HepG2 (cell line): ENCODE results near the gene NAIF1. TPM values are rescaled to one million over a fixed set of nuclear protein-coding genes. Genes with fewer than 3 reads are reported as not detected.
A peak's percentile ranks its signal among the peaks of the same experiment; 100 is the strongest.

Experiments used
- AKAP8 ChIP-seq: sonication (generic); formaldehyde crosslinking; IDR thresholded peaks from 2 replicates; pipeline ENCODE4 v1.5.1; 2020; ENCODE audit warnings: mild to moderate bottlenecking, missing genetic modification reagents
- ARHGAP35 ChIP-seq: sonication (generic); formaldehyde crosslinking; IDR thresholded peaks from 2 replicates; pipeline ENCODE4 v1.9.0; 2022; ENCODE audit warnings: mild to moderate bottlenecking, inconsistent platforms, moderate library complexity, missing genetic modification reagents, borderline replicate concordance
- FOXC1 ChIP-seq: sonication (generic); formaldehyde crosslinking; IDR thresholded peaks from 2 replicates; pipeline ENCODE4 v1.8.0; 2022; ENCODE audit warnings: mild to moderate bottlenecking, missing genetic modification reagents, borderline replicate concordance
- GABPA ChIP-seq, 2 experiments: IDR thresholded peaks; 2 replicates each; pipeline ENCODE4 v1.6.1; 2011 to 2016; ENCODE audit warnings: low read depth in 2 of 2, low read length in 1 of 2, missing biosample characterization in 1 of 2, missing genetic modification characterization in 1 of 2
- IRF2 ChIP-seq: IDR thresholded peaks from 2 replicates; pipeline ENCODE4 v1.6.1; 2018; ENCODE audit warnings: missing genetic modification reagents, missing compliant biosample characterization
- KAT7 ChIP-seq: IDR thresholded peaks from 2 replicates; pipeline ENCODE4 v1.6.1; 2018; ENCODE audit warnings: borderline replicate concordance, missing compliant biosample characterization
- KDM5B ChIP-seq: sonication (generic); formaldehyde crosslinking; IDR thresholded peaks from 2 replicates; pipeline ENCODE4 v1.4.0; 2020; ENCODE audit warnings: missing genetic modification reagents, mild to moderate bottlenecking, borderline replicate concordance
- KMT2A ChIP-seq: sonication (generic); formaldehyde crosslinking; IDR thresholded peaks from 2 replicates; pipeline ENCODE4 v1.4.0; 2020; ENCODE audit warnings: missing genetic modification reagents
- MAX ChIP-seq: IDR thresholded peaks from 2 replicates; pipeline ENCODE4 v1.6.1; 2012; ENCODE audit warnings: inconsistent platforms
- POLR2G ChIP-seq: fragments of 200-400 bp; formaldehyde crosslinking; IDR thresholded peaks from 2 replicates; pipeline ENCODE4 v1.6.1; 2018; ENCODE audit warnings: mild to moderate bottlenecking, low read depth, low read length, moderate library complexity
- SNAPC2 ChIP-seq: sonication (generic); formaldehyde crosslinking; IDR thresholded peaks from 2 replicates; pipeline ENCODE4 v1.8.1; 2022; ENCODE audit warnings: mild to moderate bottlenecking, missing genetic modification reagents
- THAP8 ChIP-seq: sonication (generic); formaldehyde crosslinking; IDR thresholded peaks from 2 replicates; pipeline ENCODE4 v1.5.1; 2020; ENCODE audit warnings: missing genetic modification reagents, mild to moderate bottlenecking, borderline replicate concordance
- ZBTB1 ChIP-seq: sonication (generic); formaldehyde crosslinking; IDR thresholded peaks from 2 replicates; pipeline ENCODE4 v1.4.0; 2020; ENCODE audit warnings: missing genetic modification reagents, borderline replicate concordance
- ZNF180 ChIP-seq: sonication (generic); formaldehyde crosslinking; IDR thresholded peaks from 2 replicates; pipeline ENCODE4 v1.4.0; 2020; ENCODE audit warnings: low read depth, missing genetic modification reagents, borderline replicate concordance
- ZNF280B ChIP-seq: sonication (generic); formaldehyde crosslinking; IDR thresholded peaks from 2 replicates; pipeline ENCODE4 v1.5.0; 2020; ENCODE audit warnings: missing genetic modification reagents, mild to moderate bottlenecking, borderline replicate concordance
- ZNF441 ChIP-seq: sonication (generic); formaldehyde crosslinking; IDR thresholded peaks from 2 replicates; pipeline ENCODE4 v1.7.0; 2021; ENCODE audit warnings: missing genetic modification reagents, borderline replicate concordance
- ZNF567 ChIP-seq: sonication (generic); formaldehyde crosslinking; IDR thresholded peaks from 2 replicates; pipeline ENCODE4 v1.8.1; 2023; ENCODE audit warnings: mild to moderate bottlenecking, missing genetic modification reagents, borderline replicate concordance
- ZNF766 ChIP-seq: sonication (generic); formaldehyde crosslinking; IDR thresholded peaks from 2 replicates; pipeline ENCODE4 v1.5.0; 2020; ENCODE audit warnings: missing genetic modification reagents, borderline replicate concordance
- ZSCAN31 ChIP-seq: sonication (generic); formaldehyde crosslinking; IDR thresholded peaks from 2 replicates; pipeline ENCODE4 v1.5.0; 2020; ENCODE audit warnings: low read depth, mild to moderate bottlenecking, missing genetic modification reagents
- polyA plus RNA-seq, 8 experiments: library from polyadenylated mRNA; depleted of rRNA in 3 of 8; stranded (reverse) in 7 of 8; unstranded in 1 of 8; fragments of >200 nt; fragmentation: Illumina TruSeq in 4 of 8; extraction: Trizol in 4 of 8; gene quantifications; 2 replicates each; pipeline versions ENCODE4 v1.2.1 to v1.2.3, GENCODE V29; 2011 to 2016; ENCODE audit warnings: low read depth in 4 of 8, missing spikeins in 1 of 8, mixed read lengths in 1 of 8; ENCODE audit not compliant: insufficient read depth in 1 of 8
- total RNA-seq, 5 experiments: library from RNA; depleted of rRNA; stranded (reverse); fragments of >200 nt; fragmentation: Illumina TruSeq; extraction: Trizol; gene quantifications; 2 replicates each; pipeline ENCODE4 v1.2.3, GENCODE V29; 2016; ENCODE audit warnings: low read depth in 1 of 5
- TF ChIP-seq, protein P1 (sequence below): sonication (generic); formaldehyde crosslinking; IDR thresholded peaks from 2 replicates; pipeline ENCODE4 v1.5.0; 2020; ENCODE audit warnings: missing genetic modification reagents
- TF ChIP-seq, protein P2 (sequence below): IDR thresholded peaks from 2 replicates; pipeline ENCODE4 v1.6.1; 2016; ENCODE audit warnings: mild to moderate bottlenecking, missing biosample characterization, missing genetic modification reagents
- TF ChIP-seq, protein P3 (sequence below): sonication (generic); formaldehyde crosslinking; IDR thresholded peaks from 2 replicates; pipeline ENCODE4 v1.4.0; 2020; ENCODE audit warnings: mild to moderate bottlenecking, missing genetic modification reagents

The NAIF1 gene
- total and polyA plus RNA-seq, 2 of the 13 experiments (the other 11 are each of a cell fraction or from before 2014, with no cell fraction given) = 6.0 to 6.9 TPM

GRCh38 chr9:128115187-128116103 lies 48.3 kb upstream of the NAIF1 start (continued):
- no peak for TF ChIP-seq ZBTB1
- TF ChIP-seq KMT2A (CRISPR knock-in tag) = peak; percentile 78; the same call in 1 of the 2 replicates
- TF ChIP-seq ZNF441 = peak; percentile 83
- peak; percentile 75 for TF ChIP-seq IRF2 (CRISPR knock-in tag)
- no peak for TF ChIP-seq POLR2G
- TF ChIP-seq ZNF180 (CRISPR knock-in tag) = no peak
- TF ChIP-seq GABPA (IDR thresholded peaks at IDR 0.05; ENCODE audit: low read depth, low read length) = no peak
- TF ChIP-seq GABPA (CRISPR knock-in tag; IDR thresholded peaks at IDR 0.05; ENCODE audit: low read depth) = peak; percentile 60; the same call in 1 of the 2 replicates
- TF ChIP-seq ZNF567 (CRISPR knock-in tag) = 0 out of 2 replicates have a peak, but pooled peaks have one; percentile 41
- TF ChIP-seq, protein P1, sequence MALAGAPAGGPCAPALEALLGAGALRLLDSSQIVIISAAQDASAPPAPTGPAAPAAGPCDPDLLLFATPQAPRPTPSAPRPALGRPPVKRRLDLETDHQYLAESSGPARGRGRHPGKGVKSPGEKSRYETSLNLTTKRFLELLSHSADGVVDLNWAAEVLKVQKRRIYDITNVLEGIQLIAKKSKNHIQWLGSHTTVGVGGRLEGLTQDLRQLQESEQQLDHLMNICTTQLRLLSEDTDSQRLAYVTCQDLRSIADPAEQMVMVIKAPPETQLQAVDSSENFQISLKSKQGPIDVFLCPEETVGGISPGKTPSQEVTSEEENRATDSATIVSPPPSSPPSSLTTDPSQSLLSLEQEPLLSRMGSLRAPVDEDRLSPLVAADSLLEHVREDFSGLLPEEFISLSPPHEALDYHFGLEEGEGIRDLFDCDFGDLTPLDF = 0 out of 2 replicates have a peak, but pooled peaks have one; percentile 22
- peak; percentile 64 for TF ChIP-seq FOXC1
- no peak for TF ChIP-seq THAP8 (CRISPR knock-in tag)
- TF ChIP-seq ARHGAP35 = 0 out of 2 replicates have a peak, but pooled peaks have one; percentile 83
- peak; percentile 79; the same call in 1 of the 2 replicates for TF ChIP-seq AKAP8 (CRISPR knock-in tag)
- TF ChIP-seq KDM5B (CRISPR knock-in tag) = peak; percentile 91; the same call in 1 of the 2 replicates
- TF ChIP-seq ZNF280B = no peak
- TF ChIP-seq ZNF766 (CRISPR knock-in tag) = no peak
- peak; percentile 90 for TF ChIP-seq MAX
- no peak; the same call in 1 of the 2 replicates for TF ChIP-seq KAT7 (CRISPR knock-in tag)
- TF ChIP-seq, protein P2, sequence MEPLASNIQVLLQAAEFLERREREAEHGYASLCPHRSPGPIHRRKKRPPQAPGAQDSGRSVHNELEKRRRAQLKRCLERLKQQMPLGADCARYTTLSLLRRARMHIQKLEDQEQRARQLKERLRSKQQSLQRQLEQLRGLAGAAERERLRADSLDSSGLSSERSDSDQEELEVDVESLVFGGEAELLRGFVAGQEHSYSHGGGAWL (CRISPR knock-in tag) = no peak; the same call in 1 of the 2 replicates
- 0 out of 2 replicates have a peak, but pooled peaks have one; percentile 86 for TF ChIP-seq SNAPC2 (CRISPR knock-in tag)
- TF ChIP-seq, protein P3, sequence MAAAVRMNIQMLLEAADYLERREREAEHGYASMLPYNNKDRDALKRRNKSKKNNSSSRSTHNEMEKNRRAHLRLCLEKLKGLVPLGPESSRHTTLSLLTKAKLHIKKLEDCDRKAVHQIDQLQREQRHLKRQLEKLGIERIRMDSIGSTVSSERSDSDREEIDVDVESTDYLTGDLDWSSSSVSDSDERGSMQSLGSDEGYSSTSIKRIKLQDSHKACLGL = peak; percentile 76; the same call in 1 of the 2 replicates
- TF ChIP-seq ZSCAN31 (CRISPR knock-in tag) = peak; percentile 74; the same call in 1 of the 2 replicates
